ENCODE data around the gene BTN1A1.

GRCh38 chr6:26464416-26465131 is 35.5 kb upstream of the BTN1A1 start:
- no peak for TF ChIP-seq CTCF (IDR thresholded peaks at IDR 0.05; ENCODE audit: insufficient read depth, low read length, poor library complexity, severe bottlenecking)
- TF ChIP-seq EZH2phosphoT487 (conservative IDR thresholded peaks at IDR 0.05; ENCODE audit: low read length), result no peak
